Spleen (tissue), 7 donors: Measurements from ENCODE around the gene ARID3B.

ENCODE experiments used
- POLR2A ChIP-seq, 3 donors: fragments of 450-650 bp; IDR thresholded peaks; one replicate each; pipeline ENCODE4 v1.5.1; 2017; ENCODE audit warnings: antibody characterized with exemption in 3 of 3, mild to moderate bottlenecking in 1 of 3
- POLR2AphosphoS5 ChIP-seq, 3 donors: sonication (generic); formaldehyde crosslinking; IDR thresholded peaks; one replicate each; pipeline ENCODE4 v1.5.1; 2017; ENCODE audit warnings: antibody characterized with exemption in 3 of 3
- TF ChIP-seq, protein P1 (sequence below), 11 experiments: fragments of 200-600 bp in 7 of 11; fragments of 450-650 bp in 4 of 11; sonication (generic) in 4 of 11; IDR thresholded peaks in 8 of 11; conservative IDR thresholded peaks in 3 of 11; 1 replicate in 7 of 11; 2 replicates in 4 of 11; pipeline versions ENCODE4 v1.4.0 to v1.8.0; 2016 to 2021; ENCODE audit warnings: antibody characterized with exemption in 11 of 11, inconsistent platforms in 4 of 11, mild to moderate bottlenecking in 1 of 11
- donor health status: DM: no; HTN: no; CAD: no; lungs with moderate emphysema.
- donor health status: DM: no; HTN: no; CAD: no.
- donor health status: DM: no; HTN: no; CAD: no.

DNA sequence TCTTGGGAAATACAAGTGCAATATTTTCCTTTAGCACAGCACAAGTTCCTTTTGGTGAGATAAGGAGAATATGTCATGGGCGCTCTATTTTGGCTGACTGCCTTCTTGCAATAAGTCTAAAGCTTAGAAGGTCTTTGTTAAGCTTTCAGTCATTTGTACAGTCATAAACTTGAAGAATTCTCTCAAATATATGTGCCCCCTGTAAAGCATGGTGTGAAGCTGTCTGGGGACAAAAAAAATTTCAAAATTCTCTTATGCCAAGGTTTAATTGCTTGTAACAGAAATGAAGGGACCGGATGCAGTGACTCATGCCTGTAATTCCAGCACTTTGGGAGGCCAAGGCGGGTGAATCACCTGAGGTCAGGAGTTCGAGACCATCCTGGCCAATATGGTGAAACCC, 21.7 kb upstream of the ARID3B start:
- TF ChIP-seq, protein P1, sequence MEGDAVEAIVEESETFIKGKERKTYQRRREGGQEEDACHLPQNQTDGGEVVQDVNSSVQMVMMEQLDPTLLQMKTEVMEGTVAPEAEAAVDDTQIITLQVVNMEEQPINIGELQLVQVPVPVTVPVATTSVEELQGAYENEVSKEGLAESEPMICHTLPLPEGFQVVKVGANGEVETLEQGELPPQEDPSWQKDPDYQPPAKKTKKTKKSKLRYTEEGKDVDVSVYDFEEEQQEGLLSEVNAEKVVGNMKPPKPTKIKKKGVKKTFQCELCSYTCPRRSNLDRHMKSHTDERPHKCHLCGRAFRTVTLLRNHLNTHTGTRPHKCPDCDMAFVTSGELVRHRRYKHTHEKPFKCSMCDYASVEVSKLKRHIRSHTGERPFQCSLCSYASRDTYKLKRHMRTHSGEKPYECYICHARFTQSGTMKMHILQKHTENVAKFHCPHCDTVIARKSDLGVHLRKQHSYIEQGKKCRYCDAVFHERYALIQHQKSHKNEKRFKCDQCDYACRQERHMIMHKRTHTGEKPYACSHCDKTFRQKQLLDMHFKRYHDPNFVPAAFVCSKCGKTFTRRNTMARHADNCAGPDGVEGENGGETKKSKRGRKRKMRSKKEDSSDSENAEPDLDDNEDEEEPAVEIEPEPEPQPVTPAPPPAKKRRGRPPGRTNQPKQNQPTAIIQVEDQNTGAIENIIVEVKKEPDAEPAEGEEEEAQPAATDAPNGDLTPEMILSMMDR (IDR thresholded peaks at IDR 0.05 in 8 of 11, conservative IDR thresholded peaks at IDR 0.05 in 3 of 11): no peak
- TF ChIP-seq POLR2AphosphoS5 (IDR thresholded peaks at IDR 0.05): no peak
- TF ChIP-seq POLR2A (IDR thresholded peaks at IDR 0.05): no peak
